Cardiac septum (tissue), 1 donor: ENCODE results near the gene RIC3. TPM values are rescaled to one million over a fixed set of nuclear protein-coding genes. Genes with fewer than 3 reads are reported as not detected.

Experiments
- DNase-seq: peaks from one replicate; pipeline ENCODE4 v3.0.0-alpha.2; 2020; ENCODE audit warnings: low spot score
- intact Hi-C: fragments of 100-400 bp; cut with DNase I; formaldehyde crosslinking; loops from one replicate; pipeline ENCODE4 v1.14.0; 2022
- total RNA-seq: library from RNA; stranded (reverse); fragmentation: NEBNext Ultra II Directional; extraction: Animal tissue kit (Norgen Biotek cat#: 25700); gene quantifications from one replicate; pipeline ENCODE4 v1.2.1, GENCODE V29; 2021
- donor health status: DM: no; HTN: no; CAD: no.

RIC3 gene
- total RNA-seq, 1 donor from 2014 or later = 14.3 TPM

GRCh38 chr11:8093931-8094575, 74.8 kb downstream of the RIC3 start:
- intact Hi-C loops = loop anchor here (10.0 kb wide), 1 partner anchor 199 kb away; no protein-coding TSS in a partner anchor
- DNase-seq = peak; percentile 73

- peak; percentile 75 for DNase-seq
- intact Hi-C loops = loop anchor here (10.0 kb wide), 1 partner anchor 198 kb away; no protein-coding TSS in a partner anchor
Measured at GRCh38 chr11:8092587-8093424, 76.0 kb downstream of the RIC3 start.

GRCh38 chr11:8091721-8092120, 77.1 kb downstream of the RIC3 start:
- intact Hi-C loops = loop anchor here (10.0 kb wide), 1 partner anchor 197 kb away; no protein-coding TSS in a partner anchor
- DNase-seq = peak; percentile 44

GRCh38 chr11:8090756-8091155, 78.1 kb downstream of the RIC3 start:
- intact Hi-C loops = loop anchor here (10.0 kb wide), 1 partner anchor 196 kb away; no protein-coding TSS in a partner anchor
- peak; percentile 57 for DNase-seq

GRCh38 chr11:8089791-8090510, 78.9 kb downstream of the RIC3 start:
- intact Hi-C loops = loop anchor here (10.0 kb wide), 1 partner anchor 195 kb away; no protein-coding TSS in a partner anchor
- DNase-seq = peak; percentile 71

- intact Hi-C loops = no loop called here
- no peak for DNase-seq
Measured at GRCh38 chr11:8087756-8088155, 81.1 kb downstream of the RIC3 start.

- no peak for DNase-seq
- intact Hi-C loops = no loop called here
Measured at GRCh38 chr11:8087185-8087584, 81.6 kb downstream of the RIC3 start.

- intact Hi-C loops = no loop called here
- no peak for DNase-seq
Measured at GRCh38 chr11:8086571-8086970, 82.3 kb downstream of the RIC3 start.

GRCh38 chr11:8086001-8086479, 82.8 kb downstream of the RIC3 start:
- intact Hi-C loops = no loop called here
- no peak for DNase-seq

- DNase-seq = no peak
- intact Hi-C loops = no loop called here
Measured at GRCh38 chr11:8085011-8085645, 83.7 kb downstream of the RIC3 start.

- intact Hi-C loops = no loop called here
- no peak for DNase-seq
Measured at GRCh38 chr11:8084352-8084751, 84.5 kb downstream of the RIC3 start.

GRCh38 chr11:8083871-8084281, 84.9 kb downstream of the RIC3 start:
- intact Hi-C loops = no loop called here
- no peak for DNase-seq

GRCh38 chr11:8083088-8083395, 85.8 kb downstream of the RIC3 start:
- intact Hi-C loops = no loop called here
- DNase-seq = no peak

- intact Hi-C loops = no loop called here
- no peak for DNase-seq
Measured at GRCh38 chr11:8082391-8083087, 86.3 kb downstream of the RIC3 start.

- no peak for DNase-seq
- intact Hi-C loops = no loop called here
Measured at GRCh38 chr11:8081591-8082250, 87.1 kb downstream of the RIC3 start.

GRCh38 chr11:8080674-8081590, 87.9 kb downstream of the RIC3 start, which contains the start of gene TUB:
Gene TUB, plus strand, starts transcription at chr11:8081211. Its CDS starts 300 bp downstream, at chr11:8081511.
- DNase-seq = no peak
- intact Hi-C loops = no loop called here

GRCh38 chr11:8080069-8080670, 88.7 kb downstream of the RIC3 start:
- intact Hi-C loops = no loop called here
- DNase-seq = no peak
